ENCODE results near the gene GALNT7.

DNA sequence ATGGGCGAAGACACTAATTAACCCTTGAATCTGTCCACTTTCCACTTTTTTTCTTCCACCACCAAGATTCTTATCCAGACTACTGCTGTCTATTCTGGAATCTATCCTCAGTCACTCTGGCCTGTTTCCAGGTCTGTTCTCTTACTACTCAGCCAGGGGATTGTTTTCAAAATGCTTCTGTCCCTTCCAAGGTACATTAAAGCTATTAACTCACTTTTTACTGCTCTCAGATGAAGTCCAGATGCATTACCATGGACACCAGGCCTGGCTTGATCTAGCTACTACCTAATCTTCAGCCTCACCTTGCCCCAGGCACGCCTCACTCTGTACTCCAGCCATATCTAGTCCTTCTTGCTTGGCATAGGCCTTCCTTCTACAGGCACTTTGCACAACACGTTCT is 66.4 kb downstream of the GALNT7 start:
- TF ChIP-seq, protein P1, sequence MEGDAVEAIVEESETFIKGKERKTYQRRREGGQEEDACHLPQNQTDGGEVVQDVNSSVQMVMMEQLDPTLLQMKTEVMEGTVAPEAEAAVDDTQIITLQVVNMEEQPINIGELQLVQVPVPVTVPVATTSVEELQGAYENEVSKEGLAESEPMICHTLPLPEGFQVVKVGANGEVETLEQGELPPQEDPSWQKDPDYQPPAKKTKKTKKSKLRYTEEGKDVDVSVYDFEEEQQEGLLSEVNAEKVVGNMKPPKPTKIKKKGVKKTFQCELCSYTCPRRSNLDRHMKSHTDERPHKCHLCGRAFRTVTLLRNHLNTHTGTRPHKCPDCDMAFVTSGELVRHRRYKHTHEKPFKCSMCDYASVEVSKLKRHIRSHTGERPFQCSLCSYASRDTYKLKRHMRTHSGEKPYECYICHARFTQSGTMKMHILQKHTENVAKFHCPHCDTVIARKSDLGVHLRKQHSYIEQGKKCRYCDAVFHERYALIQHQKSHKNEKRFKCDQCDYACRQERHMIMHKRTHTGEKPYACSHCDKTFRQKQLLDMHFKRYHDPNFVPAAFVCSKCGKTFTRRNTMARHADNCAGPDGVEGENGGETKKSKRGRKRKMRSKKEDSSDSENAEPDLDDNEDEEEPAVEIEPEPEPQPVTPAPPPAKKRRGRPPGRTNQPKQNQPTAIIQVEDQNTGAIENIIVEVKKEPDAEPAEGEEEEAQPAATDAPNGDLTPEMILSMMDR (IDR thresholded peaks at IDR 0.05; ENCODE audit: insufficient read depth, low read length, poor library complexity, severe bottlenecking) = no peak
- no peak for TF ChIP-seq EZH2phosphoT487 (conservative IDR thresholded peaks at IDR 0.05; ENCODE audit: low read length)

Measured in SU-DHL-6 (cell line).